Measurements from ENCODE around the gene ANKRD55.
A peak's percentile ranks its signal among the peaks of the same experiment; 100 is the strongest.
"Not testable (repeated sequence)": the region's sequence is repeated elsewhere in the genome, so short reads cannot be mapped to it uniquely, and the experiment has no call there.

The ANKRD55 gene

GRCh38 chr5:56166671-56167385 lies 66.3 kb downstream of the ANKRD55 start:
- no peak for DNase-seq

- no peak for DNase-seq
Measured at GRCh38 chr5:56164376-56164775, 68.8 kb downstream of the ANKRD55 start.

GRCh38 chr5:56161927-56162326 lies 71.2 kb downstream of the ANKRD55 start:
- no peak for DNase-seq

- DNase-seq = no peak
Measured at GRCh38 chr5:56161439-56161823, 71.7 kb downstream of the ANKRD55 start.

- no peak for DNase-seq
Measured at GRCh38 chr5:56160723-56161438, 72.2 kb downstream of the ANKRD55 start.

GRCh38 chr5:56159521-56159947 lies 73.6 kb downstream of the ANKRD55 start:
- DNase-seq = no peak

- DNase-seq = no peak
Measured at GRCh38 chr5:56158331-56158960, 74.7 kb downstream of the ANKRD55 start.

- DNase-seq = not testable (repeated sequence)
Measured at GRCh38 chr5:56157191-56157621, 75.9 kb downstream of the ANKRD55 start.

- not testable (repeated sequence) for DNase-seq
Measured at GRCh38 chr5:56156585-56157190, 76.4 kb downstream of the ANKRD55 start.

- no peak for DNase-seq
Measured at GRCh38 chr5:56155992-56156584, 77.0 kb downstream of the ANKRD55 start.

- no peak for DNase-seq
Measured at GRCh38 chr5:56154732-56155484, 78.2 kb downstream of the ANKRD55 start.

GRCh38 chr5:56152437-56152836 lies 80.7 kb downstream of the ANKRD55 start:
- DNase-seq = no peak

- DNase-seq = not testable (repeated sequence)
Measured at GRCh38 chr5:56150756-56151155, 82.4 kb downstream of the ANKRD55 start.

GRCh38 chr5:56148453-56148971 lies 84.6 kb downstream of the ANKRD55 start:
- peak; percentile 15 for DNase-seq

GRCh38 chr5:56147659-56148230 lies 85.4 kb downstream of the ANKRD55 start:
- DNase-seq = no peak

GRCh38 chr5:56147106-56147505 lies 86.0 kb downstream of the ANKRD55 start:
- no peak for DNase-seq

GRCh38 chr5:56146674-56147073 lies 86.5 kb downstream of the ANKRD55 start:
- DNase-seq = no peak

GRCh38 chr5:56145511-56145910 lies 87.6 kb downstream of the ANKRD55 start:
- no peak for DNase-seq

- no peak for DNase-seq
Measured at GRCh38 chr5:56145106-56145505, 88.0 kb downstream of the ANKRD55 start.

- DNase-seq = no peak
Measured at GRCh38 chr5:56144211-56144610, 88.9 kb downstream of the ANKRD55 start.

- no peak for DNase-seq
Measured at GRCh38 chr5:56143373-56143714, 89.8 kb downstream of the ANKRD55 start.
